Trophoblast cell (in vitro differentiated cells and primary cell): ENCODE results near the gene EBF3.

ENCODE experiments used
- DNase-seq, 2 donors: peaks; one replicate each; pipeline ENCODE4 v3.0.0-alpha.2; 2016
- H2AFZ ChIP-seq: 2 replicates; pipeline ENCODE4 v1.6.1; 2013; ENCODE audit warnings: low read length, moderate library complexity, mild to moderate bottlenecking; ENCODE audit not compliant: insufficient read depth, poor library complexity
- H2AK5ac ChIP-seq: 2 replicates; pipeline ENCODE4 v1.6.1; 2013; ENCODE audit warnings: mild to moderate bottlenecking, low read length
- H2BK120ac ChIP-seq: 2 replicates; pipeline ENCODE4 v1.6.1; 2013; ENCODE audit warnings: low read length, mild to moderate bottlenecking, moderate library complexity; ENCODE audit not compliant: insufficient read depth, poor library complexity
- H2BK12ac ChIP-seq: 2 replicates; pipeline ENCODE4 v1.6.1; 2013; ENCODE audit warnings: mild to moderate bottlenecking, low read length, moderate library complexity
- H2BK5ac ChIP-seq: 2 replicates; pipeline ENCODE4 v1.6.1; 2013; ENCODE audit warnings: low read length, low read depth, moderate library complexity, mild to moderate bottlenecking; ENCODE audit not compliant: poor library complexity
- H3K14ac ChIP-seq: 2 replicates; pipeline ENCODE4 v1.6.1; 2013; ENCODE audit warnings: mild to moderate bottlenecking, low read length
- H3K18ac ChIP-seq: 2 replicates; pipeline ENCODE4 v1.6.1; 2013; ENCODE audit warnings: mild to moderate bottlenecking, low read length
- H3K23ac ChIP-seq: 2 replicates; pipeline ENCODE4 v1.6.1; 2013; ENCODE audit warnings: low read length
- H3K27ac ChIP-seq: 2 replicates; pipeline ENCODE4 v1.5.1; 2013; ENCODE audit warnings: low read depth, mild to moderate bottlenecking, inconsistent platforms, low read length, moderate library complexity
- H3K27me3 ChIP-seq: 2 replicates; pipeline ENCODE4 v1.6.1; 2013; ENCODE audit warnings: inconsistent platforms, mild to moderate bottlenecking, low read length, moderate library complexity; ENCODE audit not compliant: insufficient read depth
- H3K36me3 ChIP-seq, 2 experiments: 1 replicate in 1 of 2; 2 replicates in 1 of 2; pipeline ENCODE4 v1.6.1; 2013; ENCODE audit warnings: low read length in 2 of 2, mild to moderate bottlenecking in 2 of 2, moderate library complexity in 1 of 2; ENCODE audit not compliant: insufficient read depth in 2 of 2, control insufficient read depth in 1 of 2
- H3K4ac ChIP-seq: 2 replicates; pipeline ENCODE4 v1.6.1; 2013; ENCODE audit warnings: low read depth, mild to moderate bottlenecking, low read length, moderate library complexity
- H3K4me1 ChIP-seq, 2 experiments: 1 replicate in 1 of 2; 2 replicates in 1 of 2; pipeline ENCODE4 v1.6.1; 2013; ENCODE audit warnings: low read length in 2 of 2, mild to moderate bottlenecking in 2 of 2, moderate library complexity in 1 of 2; ENCODE audit not compliant: insufficient read depth in 2 of 2, control insufficient read depth in 1 of 2
- H3K4me2 ChIP-seq: 2 replicates; pipeline ENCODE4 v1.6.1; 2013; ENCODE audit warnings: inconsistent platforms, mild to moderate bottlenecking, low read length, moderate library complexity
- H3K4me3 ChIP-seq: 2 replicates; pipeline ENCODE4 v1.5.1; 2013; ENCODE audit warnings: mild to moderate bottlenecking, low read depth, low read length, inconsistent platforms
- H3K79me1 ChIP-seq: one replicate; pipeline ENCODE4 v1.6.1; 2013; ENCODE audit warnings: low read length
- H3K79me2 ChIP-seq: 2 replicates; pipeline ENCODE4 v1.6.1; 2013; ENCODE audit warnings: low read length, mild to moderate bottlenecking; ENCODE audit not compliant: control insufficient read depth, insufficient read depth, poor library complexity
- H3K9ac ChIP-seq: 2 replicates; pipeline ENCODE4 v1.6.1; 2013; ENCODE audit warnings: mild to moderate bottlenecking, low read length
- H3K9me3 ChIP-seq: 2 replicates; pipeline ENCODE4 v1.6.1; 2013; ENCODE audit warnings: low read depth, mild to moderate bottlenecking, control low read depth, inconsistent platforms, low read length; ENCODE audit not compliant: insufficient read depth
- H4K12ac ChIP-seq: 2 replicates; pipeline ENCODE4 v1.6.1; 2013; ENCODE audit warnings: low read depth, mild to moderate bottlenecking, low read length, moderate library complexity
- H4K8ac ChIP-seq: 2 replicates; pipeline ENCODE4 v1.6.1; 2013; ENCODE audit warnings: low read depth, mild to moderate bottlenecking, low read length, moderate library complexity
- H4K91ac ChIP-seq: one replicate; pipeline ENCODE4 v1.6.1; 2013; ENCODE audit warnings: low read depth, mild to moderate bottlenecking, low read length, moderate library complexity
- WGBS: extraction: QIAGEN DNeasy Blood & Tissue Kit; methylation state at CpG from one replicate; pipeline ENCODE4 v1.1.7; 2013; ENCODE audit warnings: missing lambda C conversion rate; ENCODE audit not compliant: insufficient read length, insufficient coverage; ENCODE audit errors: extremely low coverage; 5-methylcytosine and 5-hydroxymethylcytosine counted together

EBF3 gene

DNA sequence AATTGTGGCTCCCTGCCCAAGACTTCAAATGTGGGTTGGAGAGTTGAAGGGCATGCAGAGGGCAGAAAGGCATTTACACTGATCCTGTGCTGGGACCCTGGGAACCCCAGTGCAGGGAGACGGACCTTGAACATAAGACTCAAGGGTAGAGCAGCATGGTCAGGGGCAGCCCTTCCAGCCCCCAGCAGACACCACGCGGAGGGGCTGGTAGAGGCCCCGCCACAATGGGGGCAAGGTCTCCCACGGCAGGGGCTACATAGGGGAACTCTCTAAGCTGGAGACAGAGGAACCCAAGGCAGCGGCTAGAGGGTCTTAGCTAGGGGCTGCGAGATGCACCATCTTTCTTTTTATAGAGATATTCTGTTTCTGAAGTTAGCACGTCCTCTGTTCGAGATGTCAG, 45.2 kb upstream of the EBF3 start:
- Histone ChIP-seq H3K9ac (no peak overlapping the region), H3K18ac (no peak overlapping the region), H3K4me2 (no peak overlapping the region), H2BK12ac (no peak overlapping the region), H3K36me3 (no peaks in the 10 kb centered on the region), H4K12ac (no peak overlapping the region), H2AK5ac (no peak overlapping the region), H3K79me1 (no peaks in the 10 kb centered on the region), H4K91ac (no peak overlapping the region), H3K79me2 (no peaks in the 10 kb centered on the region), H3K9me3 (no peaks in the 10 kb centered on the region), H3K4me3 (no peak overlapping the region), H3K4me1 (no peaks in the 10 kb centered on the region), H4K8ac (no peak overlapping the region), H3K27me3 (no peaks in the 10 kb centered on the region), H3K27ac (no peak overlapping the region), H2AFZ (no peak overlapping the region), H2BK5ac (no peak overlapping the region), H2BK120ac (no peak overlapping the region), H3K4ac (no peak overlapping the region), H3K14ac (no peak overlapping the region), H3K23ac (no peak overlapping the region)
- WGBS: no CpG with 5 or more reads among the region's 9 CpGs
- no peak for DNase-seq

DNA sequence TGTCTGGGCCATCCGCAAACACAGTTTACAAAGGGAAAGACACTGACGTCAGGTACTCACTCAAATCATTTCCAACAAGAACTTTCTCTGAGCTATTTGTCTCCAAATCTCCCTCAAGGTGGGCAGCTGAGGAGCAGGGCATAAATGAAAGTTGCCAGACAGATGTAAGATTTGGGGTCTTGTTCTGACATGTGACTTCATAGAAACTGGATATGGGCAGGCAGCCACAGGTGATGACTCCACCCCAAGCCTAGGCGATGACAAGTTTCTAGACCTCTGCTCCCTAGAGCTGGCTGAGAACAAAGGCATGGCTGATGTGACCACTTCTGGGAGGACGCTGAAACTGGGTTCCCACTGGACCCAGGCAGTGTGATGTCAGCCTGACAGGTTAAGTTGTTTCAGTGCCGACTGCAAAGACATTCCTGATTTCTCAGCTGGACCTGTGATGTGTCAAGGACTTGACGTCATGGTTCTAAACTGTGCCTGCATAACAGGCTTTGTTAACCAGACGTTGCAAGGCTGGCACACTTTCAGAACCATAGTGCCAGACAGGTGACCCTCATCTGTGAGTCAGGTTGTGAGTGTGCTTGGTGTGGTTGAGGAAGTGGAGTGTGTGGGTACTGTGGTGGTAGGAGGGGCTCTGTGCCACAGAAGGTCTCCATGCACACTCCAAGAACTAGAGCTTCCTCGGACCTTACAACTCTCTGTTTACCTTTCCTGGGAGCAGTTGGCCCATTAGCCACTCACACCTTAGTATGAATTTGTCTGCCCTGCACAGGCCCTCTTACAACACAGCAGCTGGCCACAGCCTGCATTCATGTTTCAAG, 39.9 kb upstream of the EBF3 start:
- Histone ChIP-seq H4K91ac (no peak overlapping the region), H3K36me3 (no peaks in the 10 kb centered on the region), H3K27ac (no peak overlapping the region), H3K18ac (no peak overlapping the region), H3K4me3 (no peak overlapping the region), H2BK5ac (no peak overlapping the region), H4K8ac (no peak overlapping the region), H2AK5ac (no peak overlapping the region), H3K9ac (no peak overlapping the region), H3K79me1 (no peaks in the 10 kb centered on the region), H2AFZ (no peak overlapping the region), H3K4me1 (no peaks in the 10 kb centered on the region), H3K27me3 (no peaks in the 10 kb centered on the region), H3K23ac (no peak overlapping the region), H3K4me2 (no peak overlapping the region), H2BK12ac (no peak overlapping the region), H3K4ac (no peak overlapping the region), H2BK120ac (no peak overlapping the region), H4K12ac (no peak overlapping the region), H3K9me3 (peaks cover 6% of the 10 kb centered on the region), H3K79me2 (no peaks in the 10 kb centered on the region), H3K14ac (no peak overlapping the region)
- DNase-seq: no peak
- WGBS: no CpG with 5 or more reads among the region's 8 CpGs

DNA sequence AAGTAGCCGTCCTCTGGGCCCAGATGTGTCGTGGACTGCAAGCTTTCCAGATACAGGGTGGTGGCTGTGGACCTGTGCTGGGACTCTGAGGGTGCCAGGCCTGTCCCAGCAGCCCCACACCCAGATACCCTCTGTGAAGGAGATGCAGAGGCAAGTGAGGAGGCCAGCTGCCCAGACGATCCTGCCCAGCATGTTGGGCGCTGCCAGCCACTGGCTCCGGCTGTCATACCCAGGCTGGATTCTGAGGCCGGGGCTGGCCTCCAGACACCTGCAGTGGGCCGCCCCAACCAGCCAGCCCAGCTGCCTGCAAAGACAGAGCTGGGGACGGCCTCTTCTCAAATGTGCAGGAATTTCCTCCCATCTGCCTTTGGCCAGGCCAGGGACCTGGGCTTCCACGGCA, 39.1 kb upstream of the EBF3 start:
- no peak overlapping the region for H2BK5ac ChIP-seq
- no peak overlapping the region for H3K14ac ChIP-seq
- no peak overlapping the region for H4K12ac ChIP-seq
- H2AK5ac ChIP-seq: no peak overlapping the region
- no peaks in the 10 kb centered on the region for H3K79me2 ChIP-seq
- H3K4me2 ChIP-seq: no peak overlapping the region
- no peaks in the 10 kb centered on the region for H3K79me1 ChIP-seq
- H4K91ac ChIP-seq: no peak overlapping the region
- no peak overlapping the region for H2BK12ac ChIP-seq
- peaks cover 6% of the 10 kb centered on the region for H3K9me3 ChIP-seq
- no peak overlapping the region for H2BK120ac ChIP-seq
- H3K27ac ChIP-seq: no peak overlapping the region
- H3K4me3 ChIP-seq: no peak overlapping the region
- H2AFZ ChIP-seq: no peak overlapping the region
- H3K23ac ChIP-seq: no peak overlapping the region
- no peak for DNase-seq
- no peak overlapping the region for H3K9ac ChIP-seq
- no CpG with 5 or more reads among the region's 9 CpGs for WGBS
- H3K4ac ChIP-seq: no peak overlapping the region
- no peaks in the 10 kb centered on the region for H3K4me1 ChIP-seq
- H3K36me3 ChIP-seq: no peaks in the 10 kb centered on the region
- no peak overlapping the region for H4K8ac ChIP-seq
- no peak overlapping the region for H3K18ac ChIP-seq
- H3K27me3 ChIP-seq: no peaks in the 10 kb centered on the region

DNA sequence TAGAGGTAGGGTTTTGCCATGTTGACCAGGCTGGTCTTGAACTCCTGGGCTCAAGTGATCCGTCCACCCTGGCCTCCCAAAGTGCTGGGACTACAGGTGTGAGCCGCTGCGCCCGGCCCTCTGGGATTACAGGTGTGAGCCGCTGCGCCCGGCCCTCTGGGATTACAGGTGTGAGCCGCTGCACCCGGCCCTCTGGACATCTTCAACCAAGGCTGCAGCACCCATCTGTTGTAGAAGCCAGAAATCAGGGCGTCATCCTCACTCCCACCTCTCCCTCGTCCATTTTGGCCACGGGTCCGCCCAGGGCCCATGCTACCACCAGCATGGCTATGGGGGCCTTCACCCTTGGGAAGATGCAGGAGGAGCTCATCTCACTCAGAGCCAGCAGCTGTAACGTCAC, 38.5 kb upstream of the EBF3 start:
- Histone ChIP-seq H2BK5ac (no peak overlapping the region), H2BK12ac (no peak overlapping the region), H3K36me3 (no peaks in the 10 kb centered on the region), H3K79me2 (no peaks in the 10 kb centered on the region), H3K23ac (no peak overlapping the region), H4K12ac (no peak overlapping the region), H3K4me1 (no peaks in the 10 kb centered on the region), H3K4ac (no peak overlapping the region), H3K4me2 (no peak overlapping the region), H3K9me3 (peaks cover 6% of the 10 kb centered on the region), H3K9ac (no peak overlapping the region), H2AK5ac (no peak overlapping the region), H3K27ac (no peak overlapping the region), H2BK120ac (no peak overlapping the region), H4K8ac (no peak overlapping the region), H3K18ac (no peak overlapping the region), H3K79me1 (no peaks in the 10 kb centered on the region), H3K4me3 (no peak overlapping the region), H4K91ac (no peak overlapping the region), H3K27me3 (no peaks in the 10 kb centered on the region), H2AFZ (no peak overlapping the region), H3K14ac (no peak overlapping the region)
- no CpG with 5 or more reads among the region's 14 CpGs for WGBS
- no peak for DNase-seq
